Lower lobe of right lung (tissue), 2 donors: ENCODE data around the gene ULK4. TPM values are rescaled to one million over a fixed set of nuclear protein-coding genes. Genes with fewer than 3 reads are reported as not detected.

ENCODE experiments used
- ATAC-seq, 2 donors: fragments of 200-7000 bp; cut with Tn5 transposase; one replicate each; pipeline ENCODE4 v1.9.1; 2020 to 2022; ENCODE audit warnings: mild to moderate bottlenecking in 2 of 2, moderate library complexity in 2 of 2
- DNase-seq: peaks from one replicate; pipeline ENCODE4 v3.0.0-alpha.2; 2020
- H3K27ac ChIP-seq: fragments of 200-600 bp; one replicate; pipeline ENCODE4 v1.8.0; 2022
- H3K27me3 ChIP-seq: fragments of 200-600 bp; one replicate; pipeline ENCODE4 v1.8.0; 2022; ENCODE audit warnings: low read depth
- H3K36me3 ChIP-seq: fragments of 200-600 bp; one replicate; pipeline ENCODE4 v1.8.0; 2022; ENCODE audit warnings: mild to moderate bottlenecking
- H3K4me1 ChIP-seq: fragments of 200-600 bp; one replicate; pipeline ENCODE4 v1.8.0; 2022
- H3K4me3 ChIP-seq: fragments of 200-600 bp; one replicate; pipeline ENCODE4 v1.8.0; 2022; ENCODE audit warnings: mild to moderate bottlenecking
- H3K9me3 ChIP-seq: fragments of 200-600 bp; one replicate; pipeline ENCODE4 v1.8.0; 2022
- CTCF ChIP-seq: fragments of 200-600 bp; IDR thresholded peaks from one replicate; pipeline ENCODE4 v1.8.0; 2022; ENCODE audit warnings: antibody characterized with exemption, mild to moderate bottlenecking
- intact Hi-C: fragments of 100-400 bp; cut with DNase I; formaldehyde crosslinking; loops from one replicate; pipeline ENCODE4 v1.11.0; 2022
- total RNA-seq: library from RNA; stranded (reverse); fragmentation: NEBNext Ultra II Directional; extraction: Animal tissue kit (Norgen Biotek cat#: 25700); gene quantifications from one replicate; pipeline ENCODE4 v1.2.1, GENCODE V29; 2021
- donor health status: DM: no; HTN: yes; CAD: no; lungs with severe emphysema.

The ULK4 gene
- total RNA-seq, 1 donor from 2014 or later = 11.4 TPM

- intact Hi-C loops = no loop called here
- no peak for DNase-seq
- Histone ChIP-seq H3K36me3 (no peaks in the 10 kb centered on the region), H3K9me3 (no peaks in the 10 kb centered on the region), H3K4me3 (no peak overlapping the region), H3K4me1 (no peaks in the 10 kb centered on the region), H3K27me3 (no peaks in the 10 kb centered on the region), H3K27ac (no peak overlapping the region)
- no peak for TF ChIP-seq CTCF
- no peak for ATAC-seq
These were observed 361.3 kb downstream of the ULK4 start for GRCh38 chr3:41600616-41601015.

GRCh38 chr3:41599127-41599484 is 362.8 kb downstream of the ULK4 start:
- Histone ChIP-seq H3K27ac (no peak overlapping the region), H3K27me3 (no peaks in the 10 kb centered on the region), H3K4me1 (no peaks in the 10 kb centered on the region), H3K36me3 (no peaks in the 10 kb centered on the region), H3K9me3 (no peaks in the 10 kb centered on the region), H3K4me3 (no peak overlapping the region)
- no peak for ATAC-seq
- intact Hi-C loops = no loop called here
- TF ChIP-seq CTCF = no peak
- no peak for DNase-seq

GRCh38 chr3:41598402-41599126 is 363.3 kb downstream of the ULK4 start:
- DNase-seq (no peak), ATAC-seq (no peak)
- no peak for TF ChIP-seq CTCF
- H3K27ac ChIP-seq = no peak overlapping the region
- H3K36me3 ChIP-seq = no peaks in the 10 kb centered on the region
- H3K27me3 ChIP-seq = no peaks in the 10 kb centered on the region
- H3K4me1 ChIP-seq = no peaks in the 10 kb centered on the region
- no peaks in the 10 kb centered on the region for H3K9me3 ChIP-seq
- H3K4me3 ChIP-seq = no peak overlapping the region
- intact Hi-C loops = no loop called here

- intact Hi-C loops = no loop called here
- H3K4me3 ChIP-seq = no peak overlapping the region
- TF ChIP-seq CTCF = no peak
- no peaks in the 10 kb centered on the region for H3K4me1 ChIP-seq
- H3K27me3 ChIP-seq = no peaks in the 10 kb centered on the region
- ATAC-seq = no peak
- no peaks in the 10 kb centered on the region for H3K36me3 ChIP-seq
- no peaks in the 10 kb centered on the region for H3K9me3 ChIP-seq
- H3K27ac ChIP-seq = no peak overlapping the region
- no peak for DNase-seq
These were observed 368.1 kb downstream of the ULK4 start for GRCh38 chr3:41593774-41594173.

- Histone ChIP-seq H3K4me1 (no peaks in the 10 kb centered on the region), H3K27ac (no peak overlapping the region), H3K27me3 (no peaks in the 10 kb centered on the region), H3K4me3 (no peak overlapping the region), H3K9me3 (no peaks in the 10 kb centered on the region), H3K36me3 (no peaks in the 10 kb centered on the region)
- intact Hi-C loops = no loop called here
- DNase-seq (no peak), ATAC-seq (no peak)
- no peak for TF ChIP-seq CTCF
These were observed 369.0 kb downstream of the ULK4 start for GRCh38 chr3:41592753-41593510.
